WERI-Rb-1 (cell line): ENCODE results near the gene PCNX2.

Experiments used
- DNase-seq: peaks from one replicate; pipeline ENCODE4 v3.0.0-alpha.2; 2020
- H3K27ac ChIP-seq: fragments of 250-450 bp; sonication (Bioruptor Pico); 2 replicates; pipeline ENCODE4 v1.5.1; 2020; ENCODE audit warnings: mild to moderate bottlenecking, moderate library complexity
- H3K27me3 ChIP-seq: fragments of 250-450 bp; sonication (Bioruptor Pico); 2 replicates; pipeline ENCODE4 v1.5.1; 2021; ENCODE audit warnings: mild to moderate bottlenecking, low read depth, moderate library complexity; ENCODE audit not compliant: insufficient read depth, severe bottlenecking
- H3K36me3 ChIP-seq: fragments of 250-450 bp; sonication (Bioruptor Pico); 2 replicates; pipeline ENCODE4 v1.5.1; 2020; ENCODE audit warnings: mild to moderate bottlenecking, moderate library complexity
- H3K4me3 ChIP-seq: 2 replicates; pipeline ENCODE4 v1.5.1; 2011; ENCODE audit warnings: low read depth, mild to moderate bottlenecking, control low read depth, low read length
- H3K9me3 ChIP-seq: fragments of 250-450 bp; sonication (Bioruptor Pico); 2 replicates; pipeline ENCODE4 v1.5.1; 2021; ENCODE audit warnings: mild to moderate bottlenecking, moderate library complexity; ENCODE audit not compliant: severe bottlenecking
- TF ChIP-seq, protein P1 (sequence below): IDR thresholded peaks from 2 replicates; pipeline ENCODE4 v1.5.1; 2011; ENCODE audit warnings: low read depth, mild to moderate bottlenecking, control low read depth, inconsistent platforms, low read length

Gene PCNX2

DNA sequence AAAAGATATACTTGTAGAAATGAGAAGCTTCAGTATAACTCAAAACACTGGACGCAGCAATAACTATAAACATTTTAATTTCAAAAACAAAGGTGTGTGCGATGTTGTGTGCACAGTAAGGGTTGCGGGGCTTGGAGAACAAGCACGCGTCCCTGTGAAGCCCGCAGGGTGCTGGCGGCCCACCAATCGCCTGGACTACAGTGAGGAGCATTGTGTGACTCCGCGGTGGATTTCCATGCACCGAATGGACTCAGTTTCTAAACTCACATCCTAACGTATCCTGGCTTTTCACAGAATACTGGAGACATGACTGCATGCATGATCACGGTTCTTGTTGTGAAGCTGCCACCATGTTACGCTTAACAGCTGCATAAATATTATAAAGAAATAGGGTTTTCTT is 312.1 kb downstream of the PCNX2 start:
- Histone ChIP-seq H3K36me3 (peaks cover 8% of the 10 kb centered on the region; the same call in 1 of the 2 replicates), H3K4me3 (no peak overlapping the region), H3K27ac (no peak overlapping the region), H3K27me3 (no peaks in the 10 kb centered on the region), H3K9me3 (no peaks in the 10 kb centered on the region)
- TF ChIP-seq, protein P1, sequence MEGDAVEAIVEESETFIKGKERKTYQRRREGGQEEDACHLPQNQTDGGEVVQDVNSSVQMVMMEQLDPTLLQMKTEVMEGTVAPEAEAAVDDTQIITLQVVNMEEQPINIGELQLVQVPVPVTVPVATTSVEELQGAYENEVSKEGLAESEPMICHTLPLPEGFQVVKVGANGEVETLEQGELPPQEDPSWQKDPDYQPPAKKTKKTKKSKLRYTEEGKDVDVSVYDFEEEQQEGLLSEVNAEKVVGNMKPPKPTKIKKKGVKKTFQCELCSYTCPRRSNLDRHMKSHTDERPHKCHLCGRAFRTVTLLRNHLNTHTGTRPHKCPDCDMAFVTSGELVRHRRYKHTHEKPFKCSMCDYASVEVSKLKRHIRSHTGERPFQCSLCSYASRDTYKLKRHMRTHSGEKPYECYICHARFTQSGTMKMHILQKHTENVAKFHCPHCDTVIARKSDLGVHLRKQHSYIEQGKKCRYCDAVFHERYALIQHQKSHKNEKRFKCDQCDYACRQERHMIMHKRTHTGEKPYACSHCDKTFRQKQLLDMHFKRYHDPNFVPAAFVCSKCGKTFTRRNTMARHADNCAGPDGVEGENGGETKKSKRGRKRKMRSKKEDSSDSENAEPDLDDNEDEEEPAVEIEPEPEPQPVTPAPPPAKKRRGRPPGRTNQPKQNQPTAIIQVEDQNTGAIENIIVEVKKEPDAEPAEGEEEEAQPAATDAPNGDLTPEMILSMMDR: no peak
- no peak for DNase-seq

DNA sequence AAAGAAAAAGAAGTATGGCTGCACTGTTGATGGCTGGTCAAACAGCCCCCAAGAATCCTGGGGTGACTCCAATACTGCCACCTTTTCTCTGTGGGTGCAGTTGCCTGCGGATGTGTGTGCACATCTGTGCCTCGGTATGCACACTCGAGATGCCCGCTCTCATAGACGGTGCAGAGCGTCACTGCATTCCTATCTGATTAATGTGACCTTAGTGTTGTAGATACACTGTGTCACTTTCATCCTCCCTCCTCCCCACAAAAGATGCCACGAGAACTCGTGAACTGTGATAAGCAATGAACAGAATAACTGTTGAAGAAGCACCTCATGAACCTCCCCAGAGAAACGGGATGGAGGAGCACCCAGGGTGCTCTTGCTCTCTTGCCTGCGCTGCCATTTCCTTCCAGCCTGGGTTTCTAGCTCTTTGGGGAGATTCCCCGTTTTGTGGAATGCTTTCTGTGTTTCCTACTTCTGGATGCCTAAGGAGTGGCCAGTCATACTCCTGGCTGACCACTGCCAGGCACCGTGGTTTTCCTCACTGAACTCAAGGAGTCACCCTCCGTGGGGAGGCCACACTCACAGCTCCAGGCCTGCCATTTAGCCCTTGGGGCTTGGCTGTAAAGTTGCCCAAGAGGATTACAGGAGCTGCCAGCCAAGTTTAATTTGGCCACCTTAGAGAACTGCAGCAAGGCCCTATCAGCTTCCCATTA is 313.1 kb downstream of the PCNX2 start:
- DNase-seq: no peak
- Histone ChIP-seq H3K36me3 (peaks cover 14% of the 10 kb centered on the region; the same call in 1 of the 2 replicates), H3K9me3 (no peaks in the 10 kb centered on the region), H3K4me3 (no peak overlapping the region), H3K27me3 (no peaks in the 10 kb centered on the region), H3K27ac (no peak overlapping the region)
- TF ChIP-seq, protein P1: no peak

DNA sequence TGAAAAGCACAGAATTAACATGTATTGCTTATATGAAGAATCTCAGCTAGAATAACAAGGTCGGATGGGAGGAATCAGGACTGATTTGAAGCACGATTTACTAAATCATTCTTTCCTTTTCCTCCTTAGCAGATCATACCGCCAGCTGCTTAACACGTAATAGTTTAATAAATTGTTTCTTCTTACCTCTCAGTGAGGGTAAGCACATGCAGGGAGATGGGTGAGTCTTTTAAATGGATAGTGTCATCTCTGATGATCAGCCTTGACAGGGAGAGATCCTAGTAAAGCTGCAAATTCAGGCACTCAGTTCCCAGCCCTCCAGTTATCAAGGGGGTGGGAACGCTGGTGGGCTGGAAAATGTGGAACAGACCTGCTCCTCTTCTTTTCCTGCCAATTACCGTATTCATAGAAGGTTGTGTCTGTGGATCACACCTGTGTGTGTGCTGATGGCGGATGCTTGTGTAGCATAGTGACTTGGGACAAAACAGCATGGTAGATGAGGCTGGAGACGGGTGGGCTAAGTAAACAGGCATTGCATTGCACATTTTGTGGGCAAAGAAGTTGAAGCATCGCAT is 314.5 kb downstream of the PCNX2 start:
- DNase-seq: no peak
- no peak overlapping the region for H3K4me3 ChIP-seq
- H3K36me3 ChIP-seq: peaks cover 26% of the 10 kb centered on the region
- no peaks in the 10 kb centered on the region for H3K27me3 ChIP-seq
- H3K27ac ChIP-seq: no peak overlapping the region
- no peaks in the 10 kb centered on the region for H3K9me3 ChIP-seq
- TF ChIP-seq, protein P1: no peak

DNA sequence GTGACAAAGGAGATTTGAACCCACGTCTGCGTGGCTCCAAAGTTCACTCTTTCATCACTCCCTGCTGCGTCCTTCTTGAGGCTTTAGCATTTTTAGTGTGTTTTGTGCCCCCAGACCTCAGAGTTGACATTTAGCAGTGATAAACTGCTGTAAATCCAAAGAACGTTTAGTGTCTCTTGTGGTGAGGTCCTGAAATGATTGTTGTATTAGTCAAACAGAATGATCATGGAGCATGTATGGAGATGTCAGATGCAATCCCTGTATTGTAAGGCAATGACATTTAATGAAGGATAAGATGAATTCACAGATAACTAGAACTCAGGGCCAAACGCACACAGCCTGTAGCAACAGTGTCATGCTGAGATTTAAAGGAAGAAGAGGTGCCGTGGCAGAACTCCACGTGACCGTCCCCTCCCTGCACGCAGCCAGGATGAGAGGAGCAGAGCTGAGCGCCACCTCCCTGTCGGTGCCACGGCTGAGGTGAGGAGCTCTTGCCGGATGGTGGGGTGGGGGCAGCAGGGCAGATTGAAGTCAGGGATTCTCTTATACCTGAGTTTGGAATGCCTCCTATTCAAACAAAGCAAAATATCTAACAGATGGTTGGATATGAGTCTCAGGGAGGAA is 315.1 kb downstream of the PCNX2 start:
- H3K36me3 ChIP-seq: peaks cover 26% of the 10 kb centered on the region
- TF ChIP-seq, protein P1: peak; percentile 55
- no peaks in the 10 kb centered on the region for H3K27me3 ChIP-seq
- no peak overlapping the region for H3K4me3 ChIP-seq
- H3K9me3 ChIP-seq: no peaks in the 10 kb centered on the region
- H3K27ac ChIP-seq: no peak overlapping the region
- peak; percentile 64 for DNase-seq

DNA sequence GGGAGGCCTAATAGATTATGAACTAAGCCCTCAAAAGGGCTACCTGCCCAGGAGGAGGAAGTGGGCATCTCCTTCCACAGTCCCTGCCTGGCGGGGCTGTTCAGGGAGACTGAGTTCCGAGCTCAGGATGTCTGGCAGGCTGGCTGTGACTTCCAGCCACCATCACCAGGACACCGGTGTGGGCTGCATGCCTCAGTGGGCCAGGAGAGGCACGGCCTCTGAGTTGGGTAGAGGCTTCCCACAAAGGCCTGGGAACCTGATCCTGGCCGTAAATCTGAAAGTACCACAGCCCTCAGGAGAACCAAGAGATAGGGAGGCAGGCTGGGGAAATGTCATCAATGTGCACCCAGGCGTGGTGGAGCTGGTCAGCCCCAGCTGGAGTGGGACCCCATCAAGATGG is 316.0 kb downstream of the PCNX2 start:
- peaks cover 33% of the 10 kb centered on the region for H3K36me3 ChIP-seq
- no peak for DNase-seq
- no peak overlapping the region for H3K4me3 ChIP-seq
- H3K27me3 ChIP-seq: no peaks in the 10 kb centered on the region
- no peak overlapping the region for H3K27ac ChIP-seq
- no peaks in the 10 kb centered on the region for H3K9me3 ChIP-seq
- TF ChIP-seq, protein P1: no peak
